Stimulated activated CD4-positive, alpha-beta T cell treated with anti-CD3 and anti-CD28 coated beads, Interleukin-2, amount 100 ng/mL, for 4 hours (primary cell): ENCODE data around the gene NALF2.

Experiments
- DNase-seq: peaks from one replicate; pipeline ENCODE4 v3.0.0-alpha.2; 2020; ENCODE audit warnings: low read depth

NALF2 gene

DNA sequence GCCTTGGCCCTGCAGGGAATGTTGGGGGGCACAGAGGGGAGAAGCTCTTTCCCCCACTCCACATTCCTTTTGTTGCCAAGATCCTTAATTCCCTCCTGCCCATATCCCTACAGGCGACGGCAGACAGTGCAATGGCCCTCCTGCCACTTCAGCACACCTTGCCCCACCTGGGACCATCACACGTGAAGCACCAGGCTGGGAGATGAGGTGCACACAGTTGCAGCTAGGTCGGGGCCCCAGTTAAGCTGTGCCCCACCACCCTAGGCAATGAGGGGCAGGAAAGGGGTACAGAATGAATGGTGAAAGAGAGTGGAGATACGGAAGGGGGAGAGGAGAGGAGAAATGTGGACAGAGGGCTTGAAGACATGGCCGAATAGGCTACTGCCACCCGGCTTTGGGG is 26.2 kb downstream of the NALF2 start:
- no peak for DNase-seq

DNA sequence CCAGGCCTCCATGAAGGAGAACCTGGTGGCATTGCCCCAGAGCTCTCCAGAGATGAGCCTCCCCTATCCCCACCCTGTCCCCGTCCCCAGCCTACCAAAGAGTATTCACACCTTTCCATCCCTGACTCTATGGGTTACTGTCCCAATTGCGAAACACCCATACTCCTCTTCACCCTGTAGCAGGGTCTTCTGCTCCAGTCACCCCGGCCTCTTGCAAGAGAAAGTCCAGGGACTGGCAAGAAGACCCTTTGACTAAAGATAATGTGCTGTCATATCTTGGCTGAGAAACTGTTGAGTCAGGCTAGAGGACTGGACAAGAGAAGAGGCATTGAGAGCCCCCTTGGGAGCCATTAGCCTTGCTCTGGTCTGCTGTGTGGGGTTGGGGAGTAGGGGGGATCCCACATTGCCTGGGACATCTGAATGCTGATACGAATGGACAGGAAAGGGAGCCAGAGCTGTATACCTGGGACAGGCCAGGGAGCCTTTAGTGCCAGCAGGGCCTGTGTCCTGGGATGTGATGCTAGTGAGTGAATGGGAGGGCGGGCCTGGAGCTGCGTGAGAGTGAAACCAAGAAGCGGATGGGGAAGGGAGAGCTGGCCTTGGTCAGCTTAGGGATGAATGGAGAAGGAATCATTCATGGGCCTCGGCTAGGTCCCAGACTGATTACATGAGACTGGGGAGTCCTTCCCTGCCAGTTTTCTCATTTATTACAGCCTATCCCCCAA is 27.1 kb downstream of the NALF2 start:
- DNase-seq, result no peak

DNA sequence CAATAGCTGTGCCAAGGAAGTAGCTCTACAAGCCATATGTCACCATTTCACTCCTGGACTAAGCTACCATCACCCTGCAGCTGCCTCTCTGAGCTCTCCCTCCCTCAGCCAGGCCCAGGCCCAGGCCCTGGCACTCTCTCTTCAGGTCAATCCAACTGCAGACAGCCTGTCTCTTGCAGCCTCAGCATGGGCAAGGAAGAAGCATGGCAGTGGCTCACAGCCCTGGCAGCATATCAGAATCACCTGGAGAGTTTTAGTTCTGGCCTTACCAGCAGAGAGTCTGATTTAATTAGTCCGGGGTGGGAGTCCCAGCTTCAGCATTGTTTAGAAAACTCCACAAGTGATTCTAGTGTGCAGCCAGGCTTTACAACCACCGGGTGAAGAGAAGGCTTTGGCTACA is 31.5 kb downstream of the NALF2 start:
- no peak for DNase-seq

DNA sequence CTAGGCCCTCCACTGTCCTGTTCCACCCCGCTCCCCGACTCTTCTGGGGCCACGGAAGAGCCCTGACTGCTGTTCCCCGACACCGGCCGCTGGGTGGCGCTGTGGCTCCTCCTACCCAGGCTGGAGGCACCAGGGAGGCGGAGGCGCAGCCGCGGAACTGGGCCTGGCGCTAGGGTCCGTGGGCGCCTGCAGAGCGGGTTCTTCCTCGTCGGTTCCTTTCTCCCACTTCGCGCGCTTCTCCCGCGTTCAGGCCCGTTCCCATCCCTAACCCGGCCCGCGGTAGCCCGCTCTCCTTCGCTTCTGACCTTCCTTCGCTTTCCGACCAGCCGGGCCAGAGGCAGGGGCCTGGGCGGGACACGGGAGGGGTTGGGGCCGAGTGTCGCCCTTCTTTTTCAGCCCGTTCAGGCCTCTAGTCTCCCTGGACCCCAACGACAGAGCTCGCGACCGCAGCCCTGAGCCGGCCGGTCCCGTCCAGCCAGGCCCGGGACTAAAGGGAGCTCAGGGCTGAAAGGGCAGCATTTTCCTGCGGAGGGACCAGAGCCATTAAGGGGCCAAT is 34.3 kb downstream of the NALF2 start:
- DNase-seq, result peak; percentile 54

DNA sequence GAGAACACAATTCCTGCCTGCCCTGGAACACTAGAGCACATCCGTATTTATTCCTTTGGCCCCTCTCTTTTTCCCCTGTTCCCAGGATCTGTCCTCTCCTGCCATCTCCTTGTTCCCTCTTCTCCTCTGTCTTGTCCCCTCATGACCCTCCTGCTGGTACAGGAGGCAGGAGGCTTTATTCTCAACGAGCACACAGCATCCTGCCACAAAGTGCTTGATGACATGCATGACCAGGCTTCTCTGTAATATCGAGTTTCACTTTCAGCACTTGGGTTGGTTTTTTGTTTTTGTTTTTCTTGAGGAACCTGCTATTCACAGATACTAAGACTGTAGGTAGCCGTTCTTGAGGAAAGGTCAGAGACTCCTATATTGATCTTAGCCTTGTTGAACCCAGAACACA is 35.3 kb downstream of the NALF2 start:
- DNase-seq, result no peak

DNA sequence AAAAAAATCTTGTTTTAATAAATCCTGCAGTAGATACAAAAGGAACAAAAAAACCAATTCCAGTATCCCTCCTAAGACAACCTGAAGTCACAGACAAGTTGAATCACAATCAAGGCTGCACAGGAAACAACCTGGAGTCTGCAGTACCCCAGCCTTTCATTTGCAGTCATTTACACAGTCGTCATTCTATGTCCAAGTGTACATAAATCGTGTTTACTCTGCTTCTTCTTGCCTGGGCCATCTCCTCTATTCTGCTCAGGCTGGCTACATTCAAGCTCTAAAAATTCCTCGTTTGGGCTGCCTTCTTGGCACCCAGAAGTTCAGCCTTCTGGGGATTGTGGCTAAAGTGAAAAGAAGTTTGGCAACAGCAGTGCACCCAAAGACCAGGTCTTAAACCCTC is 37.8 kb downstream of the NALF2 start:
- DNase-seq, result no peak

DNA sequence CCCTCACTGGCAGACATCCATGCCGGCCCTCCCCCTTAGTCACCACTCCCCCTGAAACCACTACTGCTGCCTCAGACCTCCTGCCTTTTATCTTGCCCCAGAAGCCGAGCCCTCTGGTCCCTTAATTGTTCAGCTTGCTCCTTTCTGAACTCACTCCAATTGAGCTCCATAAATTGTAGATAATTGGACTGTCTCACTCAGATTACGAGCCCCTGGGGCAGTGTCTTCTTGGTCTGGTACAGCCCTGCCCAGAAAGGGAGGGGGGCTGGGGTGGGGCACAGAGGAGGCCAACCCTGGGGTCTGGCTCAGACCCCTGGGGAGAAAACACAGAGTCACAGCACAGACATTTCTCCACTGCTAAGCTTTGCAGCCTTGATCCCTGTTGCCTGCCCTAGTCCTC is 39.4 kb downstream of the NALF2 start:
- no peak for DNase-seq

DNA sequence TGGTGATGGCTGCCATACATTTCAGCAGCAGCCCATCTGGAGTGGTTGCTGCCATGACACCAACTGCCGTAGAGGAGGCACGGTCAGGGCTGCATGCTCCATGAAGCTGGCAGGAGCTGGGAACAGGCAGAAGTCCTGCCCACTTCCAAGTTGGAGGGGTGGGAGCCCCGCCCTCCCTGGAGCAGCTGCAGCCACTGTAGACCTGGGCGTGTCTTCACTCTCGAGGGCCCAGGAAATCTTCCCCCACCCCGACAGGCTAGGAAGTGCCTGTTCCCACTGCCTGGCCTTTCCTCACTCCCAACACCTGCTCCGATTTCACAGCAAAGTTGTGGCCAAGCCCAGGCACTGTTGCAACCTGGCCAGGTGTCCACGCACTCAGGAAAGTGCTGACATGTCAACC is 42.3 kb downstream of the NALF2 start:
- DNase-seq, result no peak

DNA sequence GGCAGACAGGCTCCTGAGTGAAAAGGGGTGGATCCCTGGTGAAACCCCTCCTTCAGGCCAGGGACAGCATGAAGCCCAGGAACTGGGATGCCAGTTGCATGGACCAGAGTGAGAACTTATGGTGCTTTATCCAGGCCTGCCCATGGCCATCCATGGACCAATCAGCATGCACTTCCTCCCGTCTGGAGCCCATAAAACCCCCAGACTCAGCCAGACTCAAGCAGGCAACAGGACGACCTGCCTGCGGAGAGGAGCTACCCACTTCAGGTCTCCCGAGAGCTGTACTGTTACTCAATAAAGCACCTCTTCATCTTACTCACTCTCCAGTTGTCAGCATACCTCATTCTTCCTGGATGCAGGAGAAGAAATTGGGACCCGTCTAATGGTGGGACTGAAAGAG is 42.9 kb downstream of the NALF2 start:
- no peak for DNase-seq

DNA sequence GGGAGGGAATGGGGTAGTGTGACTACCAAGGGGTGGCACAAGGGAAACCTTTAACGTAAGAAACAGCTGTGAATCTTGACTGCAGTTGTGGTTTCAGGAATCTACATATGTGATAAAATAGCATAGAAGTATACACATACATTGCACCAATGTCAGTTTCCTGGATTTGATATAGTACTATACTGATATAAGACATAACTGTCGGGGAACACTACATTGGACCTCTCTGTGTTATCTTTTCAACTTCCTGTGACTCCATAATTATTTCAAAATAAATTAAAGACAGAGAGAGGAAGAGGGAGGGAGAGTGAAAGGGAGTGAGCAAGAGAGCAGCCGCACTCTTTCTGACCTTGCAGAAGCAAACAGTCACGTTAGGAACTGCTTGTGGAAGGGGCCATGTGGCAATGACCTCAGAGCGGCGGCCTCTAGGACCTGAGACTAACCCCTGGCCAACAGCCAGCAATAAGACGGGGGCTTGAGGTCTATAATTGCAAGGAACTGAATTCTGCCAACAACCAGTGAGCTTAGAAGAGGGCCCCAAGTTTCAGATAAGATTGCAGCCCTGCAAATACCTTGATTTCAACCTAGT is 47.4 kb downstream of the NALF2 start:
- no peak for DNase-seq

DNA sequence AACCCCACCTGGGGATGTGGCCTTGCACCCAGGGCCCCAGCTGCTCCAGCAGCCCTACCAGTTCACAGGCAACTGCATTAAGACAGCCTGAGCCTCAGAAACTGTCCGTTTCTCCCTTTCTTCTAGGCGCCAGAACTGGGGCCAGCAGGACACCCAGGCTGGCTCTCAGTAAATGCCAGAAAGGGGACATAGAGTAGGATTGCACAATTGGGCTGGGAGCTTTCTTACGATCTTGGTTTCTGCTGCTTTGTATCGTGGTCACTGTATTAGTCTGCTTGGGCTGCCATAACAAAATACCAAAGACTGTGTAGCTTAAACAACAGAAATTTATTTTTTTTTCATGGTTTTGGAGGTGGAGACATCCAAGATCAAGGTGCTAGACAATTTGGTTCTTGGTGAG is 48.4 kb downstream of the NALF2 start:
- DNase-seq, result no peak
